Activated CD8-positive, alpha-beta memory T cell treated with anti-CD3 and anti-CD28 coated beads, Interleukin-2, amount 50 U/mL, for 1 hour (primary cell): ENCODE data around the gene PTPN9.

Experiments used
- DNase-seq: peaks from one replicate; pipeline ENCODE4 v3.0.0-alpha.2; 2020; ENCODE audit errors: extremely low read depth

PTPN9 gene

GRCh38 chr15:75422554-75422953 is 156.6 kb downstream of the PTPN9 start:
- no peak for DNase-seq

GRCh38 chr15:75420698-75421097 is 158.4 kb downstream of the PTPN9 start:
- DNase-seq = no peak

- no peak for DNase-seq
These were observed 162.5 kb downstream of the PTPN9 start for GRCh38 chr15:75416584-75416983.
